Mesothelial cell of epicardium (in vitro differentiated cells): ENCODE data around the gene C3. TPM values are rescaled to one million over a fixed set of nuclear protein-coding genes. Genes with fewer than 3 reads are reported as not detected.
"Not testable (repeated sequence)": the region's sequence is repeated elsewhere in the genome, so short reads cannot be mapped to it uniquely, and the experiment has no call there.

Experiments
- DNase-seq, 2 experiments: peaks; one replicate each; pipeline ENCODE4 v3.0.0; 2021; ENCODE audit warnings: low spot score in 2 of 2; ENCODE audit not compliant: unreplicated experiment in 2 of 2
- H3K27ac Mint-ChIP-seq: 2 replicates; pipeline ENCODE4 v1.8.0; 2021; ENCODE audit warnings: mixed read lengths
- H3K27me3 Mint-ChIP-seq: 2 replicates; pipeline ENCODE4 v1.8.0; 2021; ENCODE audit warnings: low read depth, mixed read lengths
- H3K36me3 Mint-ChIP-seq: 2 replicates; pipeline ENCODE4 v1.8.0; 2021; ENCODE audit warnings: mixed read lengths
- H3K4me1 Mint-ChIP-seq: 2 replicates; pipeline ENCODE4 v1.8.0; 2021; ENCODE audit warnings: mixed read lengths
- H3K4me3 Mint-ChIP-seq: 2 replicates; pipeline ENCODE4 v1.8.0; 2021; ENCODE audit warnings: mild to moderate bottlenecking, moderate library complexity, mixed read lengths
- H3K9me3 Mint-ChIP-seq: 2 replicates; pipeline ENCODE4 v1.8.0; 2021; ENCODE audit warnings: mixed read lengths
- CTCF ChIP-seq: fragments of 200-600 bp; sonication (generic); IDR thresholded peaks from one replicate; pipeline ENCODE4 v1.5.0; 2021; ENCODE audit warnings: antibody characterized with exemption; ENCODE audit not compliant: unreplicated experiment
- total RNA-seq: library from RNA; stranded (reverse); gene quantifications from 3 replicates; pipeline ENCODE4 v1.2.1, GENCODE V29; 2021

The C3 gene
- total RNA-seq, 1 donor from 2014 or later = 24.5 TPM

- DNase-seq = no peak
These were observed 68.3 kb downstream of the C3 start for GRCh38 chr19:6651965-6652804.

DNA sequence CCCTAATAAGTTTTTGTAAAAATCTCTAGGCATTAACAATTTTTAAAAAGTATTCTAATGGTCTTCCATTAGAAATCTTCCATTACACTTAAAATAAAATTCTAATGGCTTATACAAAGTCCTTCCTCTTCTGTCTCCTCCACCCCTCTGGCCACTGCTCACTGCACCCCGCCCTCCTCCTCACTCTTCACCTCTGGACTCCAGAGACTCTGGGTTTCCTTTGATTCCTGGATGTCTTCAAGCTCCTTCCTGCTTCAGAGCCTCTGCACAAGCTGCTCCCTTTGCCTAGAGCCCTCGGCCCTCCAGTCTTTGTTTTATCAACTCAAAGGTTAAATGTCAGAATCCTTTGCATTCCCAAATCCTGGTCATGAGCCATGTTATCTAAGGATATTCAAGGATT, 71.3 kb downstream of the C3 start:
- Mint-ChIP-seq H3K27me3 (no peaks in the 10 kb centered on the region), H3K27ac (no peak overlapping the region), H3K36me3 (no peaks in the 10 kb centered on the region), H3K9me3 (peaks cover 33% of the 10 kb centered on the region), H3K4me1 (no peaks in the 10 kb centered on the region), H3K4me3 (no peak overlapping the region)
- TF ChIP-seq CTCF = no peak
- no peak for DNase-seq

More at GRCh38 chr19:6651965-6652804, 68.3 kb downstream of the C3 start:
- Mint-ChIP-seq H3K27me3 (peaks cover 2% of the 10 kb centered on the region), H3K36me3 (no peaks in the 10 kb centered on the region), H3K9me3 (peaks cover 21% of the 10 kb centered on the region), H3K4me3 (no peak overlapping the region), H3K27ac (no peak overlapping the region), H3K4me1 (no peaks in the 10 kb centered on the region)
- TF ChIP-seq CTCF = no peak

DNA sequence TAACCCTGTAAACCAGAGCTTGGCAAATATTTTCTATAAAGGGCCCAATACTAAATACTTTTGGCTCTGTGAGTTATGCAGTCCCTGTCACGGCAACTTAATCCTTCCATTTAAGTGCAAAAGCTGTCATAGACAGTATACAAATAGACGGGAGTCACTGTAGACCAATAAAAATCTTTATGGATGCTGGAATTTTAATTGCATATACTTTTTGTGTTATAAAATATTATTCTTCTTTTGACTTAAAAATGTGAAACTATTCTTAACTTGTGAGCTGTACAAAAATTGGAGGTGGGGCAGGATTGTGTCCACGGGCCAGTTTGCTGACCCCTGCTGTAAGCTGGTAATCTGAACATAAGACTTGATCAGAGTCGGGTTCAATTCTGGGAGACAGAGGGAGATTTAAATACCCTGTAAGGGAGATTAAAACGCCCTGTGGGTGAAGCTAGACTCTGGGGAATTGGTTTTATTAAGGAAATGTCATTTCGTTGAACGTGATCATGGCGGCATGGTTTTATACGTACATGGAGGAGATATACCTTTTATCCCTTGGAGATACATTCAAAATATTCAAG, 72.2 kb downstream of the C3 start:
- Mint-ChIP-seq H3K27me3 (no peaks in the 10 kb centered on the region), H3K4me3 (no peak overlapping the region), H3K4me1 (no peaks in the 10 kb centered on the region), H3K27ac (no peak overlapping the region), H3K36me3 (no peaks in the 10 kb centered on the region), H3K9me3 (peaks cover 33% of the 10 kb centered on the region)
- no peak for TF ChIP-seq CTCF
- DNase-seq = no peak

- Mint-ChIP-seq H3K27me3 (no peaks in the 10 kb centered on the region), H3K27ac (no peak overlapping the region), H3K4me1 (no peaks in the 10 kb centered on the region), H3K36me3 (no peaks in the 10 kb centered on the region), H3K4me3 (no peak overlapping the region), H3K9me3 (peaks cover 26% of the 10 kb centered on the region)
- no peak for TF ChIP-seq CTCF
- DNase-seq = no peak
These were observed 75.7 kb downstream of the C3 start for GRCh38 chr19:6644796-6645195.

DNA sequence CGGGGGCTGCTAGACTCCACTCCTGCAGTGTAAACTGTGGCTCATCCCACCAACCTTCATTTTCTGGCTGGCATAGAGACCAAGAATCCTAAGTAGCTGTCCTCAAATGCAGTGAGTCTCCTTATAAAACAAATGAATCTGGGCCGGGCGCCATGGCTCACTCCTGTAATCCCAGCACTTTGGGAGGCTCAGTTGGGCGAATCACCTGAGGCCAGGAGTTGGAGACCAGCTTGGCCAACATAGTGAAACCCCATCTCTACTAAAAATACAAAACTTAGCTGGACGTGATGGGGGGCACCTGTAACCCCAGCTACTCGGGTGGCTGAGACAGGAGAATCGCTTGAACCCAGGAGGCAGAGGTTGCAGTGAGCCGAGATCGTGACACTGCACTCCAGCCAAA, 80.1 kb downstream of the C3 start:
- H3K4me1 Mint-ChIP-seq, H3K27ac Mint-ChIP-seq, H3K36me3 Mint-ChIP-seq, H3K9me3 Mint-ChIP-seq, H3K4me3 Mint-ChIP-seq, DNase-seq, H3K27me3 Mint-ChIP-seq: not testable (repeated sequence)

DNA sequence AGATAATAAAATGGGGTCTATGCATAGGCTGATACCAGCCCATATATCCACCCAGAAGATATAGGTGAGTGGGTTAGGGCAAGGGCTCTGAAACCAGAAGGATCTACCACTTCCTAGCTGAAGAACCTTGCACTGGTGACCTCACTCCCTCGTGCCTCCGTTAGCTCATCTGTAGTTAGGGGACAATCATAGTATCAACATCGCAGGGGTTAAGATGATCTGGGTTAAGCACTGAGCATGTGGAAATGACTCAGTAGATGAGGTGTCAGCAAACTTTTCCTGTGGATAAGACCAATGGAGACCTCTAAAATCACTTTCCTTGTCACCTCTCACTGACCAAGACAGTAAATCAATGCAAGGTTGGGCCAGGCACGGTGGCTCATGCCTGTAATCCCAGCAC, 81.0 kb downstream of the C3 start:
- TF ChIP-seq CTCF = no peak
- H3K27me3 Mint-ChIP-seq = no peaks in the 10 kb centered on the region
- peaks cover 6% of the 10 kb centered on the region for H3K9me3 Mint-ChIP-seq
- H3K27ac Mint-ChIP-seq = no peak overlapping the region
- H3K4me3 Mint-ChIP-seq = no peak overlapping the region
- H3K4me1 Mint-ChIP-seq = no peaks in the 10 kb centered on the region
- no peak for DNase-seq
- H3K36me3 Mint-ChIP-seq = no peaks in the 10 kb centered on the region

- not testable (repeated sequence) for DNase-seq, H3K36me3 Mint-ChIP-seq, H3K4me1 Mint-ChIP-seq, H3K4me3 Mint-ChIP-seq, H3K27me3 Mint-ChIP-seq, H3K27ac Mint-ChIP-seq
- H3K9me3 Mint-ChIP-seq = peaks cover 13% of the 10 kb centered on the region
These were observed 87.0 kb downstream of the C3 start for GRCh38 chr19:6633456-6633813.

DNA sequence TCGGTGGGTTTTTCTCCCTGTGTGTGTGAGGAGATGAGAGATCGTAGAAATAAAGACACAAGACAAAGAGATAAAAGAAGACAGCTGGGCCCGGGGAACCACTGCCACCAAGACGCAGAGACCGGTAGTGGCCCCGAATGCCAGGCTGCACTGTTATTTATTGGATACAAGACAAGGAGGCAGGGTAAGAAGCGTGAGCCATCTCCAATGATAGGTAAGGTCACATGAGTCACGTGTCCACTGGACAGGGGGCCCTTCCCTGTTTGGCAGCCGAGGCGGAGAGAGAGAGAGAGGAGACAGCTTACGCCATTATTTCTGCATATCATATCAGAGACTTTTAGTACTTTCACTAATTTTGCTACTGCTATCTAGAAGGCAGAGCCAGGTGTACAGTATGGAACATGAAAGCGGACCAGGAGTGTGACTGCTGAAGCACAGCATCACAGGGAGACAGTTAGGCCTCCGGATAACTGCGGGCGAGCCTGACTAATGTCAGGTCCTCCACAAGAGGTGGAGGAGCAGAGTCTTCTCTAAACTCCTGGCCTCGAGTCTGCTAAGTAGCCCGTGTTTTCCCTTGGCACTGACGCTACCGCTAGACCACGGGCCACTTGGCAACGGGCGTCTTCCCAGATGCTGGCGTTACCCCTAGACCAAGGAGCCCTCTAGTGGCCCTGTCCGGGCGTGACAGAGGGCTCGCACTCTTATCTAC, 87.5 kb downstream of the C3 start:
- H3K27me3 Mint-ChIP-seq, DNase-seq, H3K4me3 Mint-ChIP-seq, H3K9me3 Mint-ChIP-seq, H3K36me3 Mint-ChIP-seq, H3K27ac Mint-ChIP-seq, H3K4me1 Mint-ChIP-seq: not testable (repeated sequence)
